Peyer's patch (tissue), 4 donors: ENCODE measurements around the gene DPEP2.

Experiments
- POLR2A ChIP-seq, 2 donors: fragments of 450-650 bp; IDR thresholded peaks; one replicate each; pipeline ENCODE4 v1.5.1; 2017; ENCODE audit warnings: antibody characterized with exemption in 2 of 2, mild to moderate bottlenecking in 2 of 2, moderate library complexity in 2 of 2
- TF ChIP-seq, protein P1 (sequence below), 6 experiments: fragments of 450-650 bp in 4 of 6; fragments of 200-600 bp in 2 of 6; sonication (generic) in 1 of 6; IDR thresholded peaks; one replicate each; pipeline ENCODE4 v1.5.1; 2017 to 2019; ENCODE audit warnings: antibody characterized with exemption in 6 of 6, mild to moderate bottlenecking in 3 of 6, moderate library complexity in 1 of 6

DNA sequence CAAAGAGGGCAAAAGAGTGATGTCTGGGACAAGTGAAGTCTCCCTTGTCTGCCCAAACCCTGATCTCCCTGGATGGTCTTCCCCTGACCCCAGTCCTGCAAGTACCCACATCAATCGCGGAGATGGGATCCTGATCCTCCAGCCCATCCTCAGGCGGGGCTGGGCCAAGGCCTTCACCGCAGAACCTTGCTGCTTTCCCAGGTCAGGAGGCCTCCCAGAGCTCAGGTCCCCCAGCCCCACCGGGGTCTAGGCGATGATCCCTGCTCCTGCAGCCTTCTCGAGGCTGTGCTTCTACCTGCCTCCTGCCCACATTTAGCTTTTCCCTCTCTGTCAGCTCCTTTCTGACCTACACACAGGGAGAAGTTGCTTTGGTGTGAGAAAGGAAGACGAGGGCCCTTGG, 37.1 kb downstream of the DPEP2 start:
- TF ChIP-seq, protein P1, sequence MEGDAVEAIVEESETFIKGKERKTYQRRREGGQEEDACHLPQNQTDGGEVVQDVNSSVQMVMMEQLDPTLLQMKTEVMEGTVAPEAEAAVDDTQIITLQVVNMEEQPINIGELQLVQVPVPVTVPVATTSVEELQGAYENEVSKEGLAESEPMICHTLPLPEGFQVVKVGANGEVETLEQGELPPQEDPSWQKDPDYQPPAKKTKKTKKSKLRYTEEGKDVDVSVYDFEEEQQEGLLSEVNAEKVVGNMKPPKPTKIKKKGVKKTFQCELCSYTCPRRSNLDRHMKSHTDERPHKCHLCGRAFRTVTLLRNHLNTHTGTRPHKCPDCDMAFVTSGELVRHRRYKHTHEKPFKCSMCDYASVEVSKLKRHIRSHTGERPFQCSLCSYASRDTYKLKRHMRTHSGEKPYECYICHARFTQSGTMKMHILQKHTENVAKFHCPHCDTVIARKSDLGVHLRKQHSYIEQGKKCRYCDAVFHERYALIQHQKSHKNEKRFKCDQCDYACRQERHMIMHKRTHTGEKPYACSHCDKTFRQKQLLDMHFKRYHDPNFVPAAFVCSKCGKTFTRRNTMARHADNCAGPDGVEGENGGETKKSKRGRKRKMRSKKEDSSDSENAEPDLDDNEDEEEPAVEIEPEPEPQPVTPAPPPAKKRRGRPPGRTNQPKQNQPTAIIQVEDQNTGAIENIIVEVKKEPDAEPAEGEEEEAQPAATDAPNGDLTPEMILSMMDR (IDR thresholded peaks at IDR 0.05) = no peak
- TF ChIP-seq POLR2A (IDR thresholded peaks at IDR 0.05) = no peak
